ENCODE data around the gene TNP2. TPM values are rescaled to one million over a fixed set of nuclear protein-coding genes. Genes with fewer than 3 reads are reported as not detected.

Gene TNP2
- total RNA-seq, 1 experiment from 2014 or later: not detected

DNA sequence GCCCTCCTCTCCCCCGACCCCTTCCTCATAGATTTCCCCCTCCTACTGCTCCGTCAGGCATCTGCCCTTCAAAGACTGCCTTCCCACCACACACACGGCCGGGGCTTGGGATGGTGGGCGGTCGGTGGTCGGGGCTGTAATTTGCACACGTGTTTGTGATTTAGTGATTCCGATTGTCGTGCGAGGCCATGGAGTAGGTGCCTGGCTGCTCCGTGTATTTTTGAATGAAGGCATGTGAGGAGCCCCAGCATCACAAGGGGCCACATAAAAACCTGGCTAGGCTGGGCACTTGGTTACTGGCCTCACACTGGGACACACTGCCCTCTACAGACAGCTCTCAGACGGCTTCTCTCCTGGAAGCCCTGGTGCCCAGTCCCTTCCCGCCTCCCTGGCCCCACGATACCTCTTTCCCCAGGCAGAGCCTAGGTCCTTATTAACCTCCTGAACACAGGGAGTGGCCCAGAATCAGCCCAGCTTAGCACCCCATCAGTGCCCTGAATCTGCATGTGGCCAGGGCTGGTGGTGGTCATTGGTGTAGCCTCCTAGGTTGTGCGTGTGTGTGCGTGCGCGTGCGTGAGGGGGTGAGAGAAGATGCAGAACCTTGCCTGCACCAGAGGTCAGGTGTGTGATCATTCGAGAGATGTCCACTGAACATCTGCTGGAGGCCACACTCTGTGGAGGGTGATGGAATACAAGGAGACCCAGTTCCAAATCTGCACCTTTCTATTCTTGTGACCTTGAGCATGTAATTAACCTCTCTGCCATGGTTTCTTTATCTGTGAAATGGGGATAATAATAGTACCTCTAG is 11.8 kb downstream of the TNP2 start:
- Histone ChIP-seq H3K36me3 (ENCODE audit: control insufficient read depth in 1 of 2, insufficient read depth in 2 of 2, low read length in 2 of 2) (no peaks in the 10 kb centered on the region), H3K27me3 (ENCODE audit: insufficient read depth, low read length) (no peaks in the 10 kb centered on the region), H2AFZ (ENCODE audit: low read depth, low read length, poor library complexity, severe bottlenecking) (no peak overlapping the region), H3K4me3 (replicated peaks in 1 of 2; ENCODE audit: low read depth in 1 of 2, low read length in 2 of 2) (peak overlapping the region; percentile 70 to 79), H3K4me1 (ENCODE audit: control insufficient read depth in 1 of 2, insufficient read depth in 2 of 2, low read length in 2 of 2) (peaks cover 8 to 25% of the 10 kb centered on the region in 2 experiments; a peak in 3 of 4 replicates), H3K4me2 (ENCODE audit: low read length) (peak overlapping the region; percentile 96), H3K9me2 (ENCODE audit: insufficient read depth) (no peaks in the 10 kb centered on the region), H3K79me2 (ENCODE audit: insufficient read depth, low read length) (no peaks in the 10 kb centered on the region), H3K27ac (ENCODE audit: low read depth, low read length) (no peak overlapping the region; the same call in 1 of the 2 replicates), H3K9ac (ENCODE audit: low read length) (peak overlapping the region; percentile 72), H4K20me1 (ENCODE audit: insufficient read depth) (no peaks in the 10 kb centered on the region), H3K9me3 (ENCODE audit: control insufficient read depth in 1 of 2, insufficient read depth in 1 of 2, low read depth in 1 of 2, low read length in 2 of 2) (no peaks in the 10 kb centered on the region)
- TF ChIP-seq, protein P1, sequence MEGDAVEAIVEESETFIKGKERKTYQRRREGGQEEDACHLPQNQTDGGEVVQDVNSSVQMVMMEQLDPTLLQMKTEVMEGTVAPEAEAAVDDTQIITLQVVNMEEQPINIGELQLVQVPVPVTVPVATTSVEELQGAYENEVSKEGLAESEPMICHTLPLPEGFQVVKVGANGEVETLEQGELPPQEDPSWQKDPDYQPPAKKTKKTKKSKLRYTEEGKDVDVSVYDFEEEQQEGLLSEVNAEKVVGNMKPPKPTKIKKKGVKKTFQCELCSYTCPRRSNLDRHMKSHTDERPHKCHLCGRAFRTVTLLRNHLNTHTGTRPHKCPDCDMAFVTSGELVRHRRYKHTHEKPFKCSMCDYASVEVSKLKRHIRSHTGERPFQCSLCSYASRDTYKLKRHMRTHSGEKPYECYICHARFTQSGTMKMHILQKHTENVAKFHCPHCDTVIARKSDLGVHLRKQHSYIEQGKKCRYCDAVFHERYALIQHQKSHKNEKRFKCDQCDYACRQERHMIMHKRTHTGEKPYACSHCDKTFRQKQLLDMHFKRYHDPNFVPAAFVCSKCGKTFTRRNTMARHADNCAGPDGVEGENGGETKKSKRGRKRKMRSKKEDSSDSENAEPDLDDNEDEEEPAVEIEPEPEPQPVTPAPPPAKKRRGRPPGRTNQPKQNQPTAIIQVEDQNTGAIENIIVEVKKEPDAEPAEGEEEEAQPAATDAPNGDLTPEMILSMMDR (IDR thresholded peaks at IDR 0.05 in 2 of 3, conservative IDR thresholded peaks at IDR 0.05 in 1 of 3; ENCODE audit: borderline replicate concordance in 1 of 3, insufficient read depth in 1 of 3, low read depth in 2 of 3, low read length in 2 of 3): peak; percentile 72 to 88 (median 87)
- TF ChIP-seq, protein P2, sequence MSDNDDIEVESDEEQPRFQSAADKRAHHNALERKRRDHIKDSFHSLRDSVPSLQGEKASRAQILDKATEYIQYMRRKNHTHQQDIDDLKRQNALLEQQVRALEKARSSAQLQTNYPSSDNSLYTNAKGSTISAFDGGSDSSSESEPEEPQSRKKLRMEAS (IDR thresholded peaks at IDR 0.05): peak; percentile 38; the same call in 1 of the 2 replicates
- TF ChIP-seq RAD21 (IDR thresholded peaks at IDR 0.05; ENCODE audit: low read depth) (peak; percentile 95), EGR1 (IDR thresholded peaks at IDR 0.05; ENCODE audit: low read depth) (no peak)
- DNase-seq (ENCODE audit: low read depth, low spot score): peak; percentile 69
- intact Hi-C loops (cut with micrococcal nuclease): loop anchor here (1.0 to 5.0 kb wide), 5 partner anchors 99 to 555 kb away; no protein-coding TSS in a partner anchor
- ChIA-PET RAD21 (ENCODE audit: low non-redundant PET in 1 of 2, low total read pairs in 2 of 2, uncharacterized antibody in 2 of 2, unreplicated experiment in 2 of 2) (interaction anchor here (1.6 to 2.4 kb wide), 3 partner anchors 155 to 286 kb away, joined by 3 to 19 read pairs (median 16); no protein-coding TSS in a partner anchor), CTCF (interaction anchor here (0.9 to 3.0 kb wide), 13 partner anchors 14 to 303 kb away, joined by 3 to 55 read pairs (median 5); no protein-coding TSS in a partner anchor), POLR2A (interaction anchor here (1.0 to 4.0 kb wide), 8 partner anchors 26 to 304 kb away, joined by 3 to 30 read pairs (median 4); no protein-coding TSS in a partner anchor)
- no TSS peak for BruUV-seq (replicated peaks)
- ATAC-seq: peak; percentile 59
